Activated CD8-positive, alpha-beta memory T cell treated with anti-CD3 and anti-CD28 coated beads for 48 hours (primary cell): ENCODE results near the gene OR2V1.

Experiments used
- DNase-seq, 3 experiments: peaks; one replicate each; pipeline ENCODE4 v3.0.0-alpha.2; 2020; ENCODE audit warnings: low read depth in 2 of 3, low spot score in 2 of 3

OR2V1 gene

GRCh38 chr5:181081989-181082388, 49.0 kb downstream of the OR2V1 start:
- no peak for DNase-seq

DNA sequence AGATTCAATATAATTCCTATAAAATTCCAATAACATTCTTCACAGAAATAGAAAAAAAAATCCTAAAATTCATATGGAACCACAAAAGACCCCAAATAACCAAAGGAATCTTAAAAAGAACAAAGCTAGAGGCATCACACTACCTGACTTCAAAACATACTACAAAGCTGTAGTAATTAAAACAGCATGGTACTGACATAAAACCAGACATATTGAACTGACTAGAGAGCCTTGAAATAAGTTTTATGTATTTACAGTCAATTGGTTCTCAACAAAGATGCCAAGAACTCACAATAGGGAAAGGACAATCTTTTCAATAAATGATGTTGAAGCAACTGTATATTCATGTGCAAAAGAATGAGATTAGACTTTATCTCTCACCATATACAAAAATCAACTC, 54.0 kb downstream of the OR2V1 start:
- no peak for DNase-seq
